ENCODE measurements around the gene LTB. TPM values are rescaled to one million over a fixed set of nuclear protein-coding genes. Genes with fewer than 3 reads are reported as not detected.
A peak's percentile ranks its signal among the peaks of the same experiment; 100 is the strongest.

Gene LTB
- total RNA-seq, 1 experiment from 2014 or later: not detected

GRCh38 chr6:31543639-31544038, 38.6 kb downstream of the LTB start:
- Histone ChIP-seq H3K27me3 (ENCODE audit: insufficient read depth, low read length) (no peaks in the 10 kb centered on the region), H2AFZ (ENCODE audit: low read length) (no peak overlapping the region), H2BK5ac (ENCODE audit: insufficient read length, low read length) (no peak overlapping the region), H4K20me1 (ENCODE audit: control insufficient read depth, insufficient read depth, insufficient read length) (no peaks in the 10 kb centered on the region), H3K79me1 (ENCODE audit: insufficient read depth, low read depth, low read length, poor library complexity, severe bottlenecking) (peaks cover 7% of the 10 kb centered on the region), H3T11ph (ENCODE audit: low read length) (no peak overlapping the region), H3K4me1 (ENCODE audit: insufficient read depth, low read length) (peaks cover 2% of the 10 kb centered on the region; the same call in 1 of the 2 replicates), H4K8ac (replicated peaks; ENCODE audit: insufficient read length, low read depth, low read length) (no peak overlapping the region), H2BK120ac (ENCODE audit: low read depth, low read length, poor library complexity, severe bottlenecking) (no peak overlapping the region), H2AK5ac (ENCODE audit: insufficient read length, low read length) (no peak overlapping the region), H3K4ac (ENCODE audit: low read depth, low read length) (no peak overlapping the region), H2BK20ac (ENCODE audit: low read depth, low read length, poor library complexity, severe bottlenecking) (no peak overlapping the region), H3K23me2 (ENCODE audit: insufficient read length, low read depth, low read length, poor library complexity, severe bottlenecking) (peaks cover 5% of the 10 kb centered on the region), H4K5ac (ENCODE audit: insufficient read length, low read depth, low read length) (no peak overlapping the region), H3K9ac (ENCODE audit: extremely low read depth, insufficient read length, low read length) (no peak overlapping the region), H3K56ac (ENCODE audit: insufficient read length, low read depth, low read length) (no peak overlapping the region), H3K14ac (ENCODE audit: insufficient read depth, low read length) (no peak overlapping the region), H2BK15ac (ENCODE audit: low read depth, low read length) (no peak overlapping the region), H3K18ac (ENCODE audit: insufficient read length, low read depth, low read length) (no peak overlapping the region), H3K23ac (ENCODE audit: insufficient read length, low read depth, low read length) (no peak overlapping the region), H3K9me3 (ENCODE audit: control insufficient read depth, low read depth, low read length) (no peaks in the 10 kb centered on the region), H3K79me2 (ENCODE audit: insufficient read depth, low read length) (peaks cover 27% of the 10 kb centered on the region), H4K91ac (ENCODE audit: insufficient read length, low read depth, low read length) (no peak overlapping the region), H3K27ac (ENCODE audit: insufficient read length, low read depth, low read length) (no peak overlapping the region), H3K4me2 (ENCODE audit: insufficient read depth, insufficient read length, low read length) (no peak overlapping the region), H2BK12ac (ENCODE audit: insufficient read length, low read depth, low read length) (no peak overlapping the region)
- Mint-ChIP-seq H3K27me3 (ENCODE audit: low read depth) (no peaks in the 10 kb centered on the region), H3K36me3 (ENCODE audit: insufficient read depth in 1 of 3, low read depth in 3 of 3) (peaks cover 29 to 35% (median 35%) of the 10 kb centered on the region in 3 experiments), H3K9me3 (no peaks in the 10 kb centered on the region; a peak in 1 of 5 replicates), H3K27ac (no peak overlapping the region), H3K4me3 (peak overlapping the region in 1 of 2 experiments; percentile 99; a peak in 1 of 5 replicates), H3K4me1 (peaks cover 39 to 50% of the 10 kb centered on the region in 2 experiments)
- WGBS (ENCODE audit: extremely low coverage, insufficient read length, low lambda C conversion rate): no CpG with 5 or more reads among the region's 6 CpGs
- no peak for DNase-seq
- TF ChIP-seq, protein P1, sequence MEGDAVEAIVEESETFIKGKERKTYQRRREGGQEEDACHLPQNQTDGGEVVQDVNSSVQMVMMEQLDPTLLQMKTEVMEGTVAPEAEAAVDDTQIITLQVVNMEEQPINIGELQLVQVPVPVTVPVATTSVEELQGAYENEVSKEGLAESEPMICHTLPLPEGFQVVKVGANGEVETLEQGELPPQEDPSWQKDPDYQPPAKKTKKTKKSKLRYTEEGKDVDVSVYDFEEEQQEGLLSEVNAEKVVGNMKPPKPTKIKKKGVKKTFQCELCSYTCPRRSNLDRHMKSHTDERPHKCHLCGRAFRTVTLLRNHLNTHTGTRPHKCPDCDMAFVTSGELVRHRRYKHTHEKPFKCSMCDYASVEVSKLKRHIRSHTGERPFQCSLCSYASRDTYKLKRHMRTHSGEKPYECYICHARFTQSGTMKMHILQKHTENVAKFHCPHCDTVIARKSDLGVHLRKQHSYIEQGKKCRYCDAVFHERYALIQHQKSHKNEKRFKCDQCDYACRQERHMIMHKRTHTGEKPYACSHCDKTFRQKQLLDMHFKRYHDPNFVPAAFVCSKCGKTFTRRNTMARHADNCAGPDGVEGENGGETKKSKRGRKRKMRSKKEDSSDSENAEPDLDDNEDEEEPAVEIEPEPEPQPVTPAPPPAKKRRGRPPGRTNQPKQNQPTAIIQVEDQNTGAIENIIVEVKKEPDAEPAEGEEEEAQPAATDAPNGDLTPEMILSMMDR (conservative IDR thresholded peaks at IDR 0.05): no peak
